ENCODE data around the gene ADGB.

GRCh38 chr6:146550911-146551310 is 47.9 kb upstream of the ADGB start:
- TF ChIP-seq EGR1 (IDR thresholded peaks at IDR 0.05; ENCODE audit: low read depth) = no peak
- no peak for TF ChIP-seq SIN3A (IDR thresholded peaks at IDR 0.05; ENCODE audit: low read depth)
- no peak for TF ChIP-seq CTCF (IDR thresholded peaks at IDR 0.05 in 2 of 3, conservative IDR thresholded peaks at IDR 0.05 in 1 of 3; ENCODE audit: borderline replicate concordance in 1 of 3, insufficient read depth in 1 of 3, low read depth in 2 of 3, low read length in 2 of 3)
- no peak for TF ChIP-seq POLR2A (IDR thresholded peaks at IDR 0.05; ENCODE audit: borderline replicate concordance, extremely low read depth, insufficient read depth, insufficient read length)
- TF ChIP-seq RAD21 (IDR thresholded peaks at IDR 0.05; ENCODE audit: low read depth) = no peak
- no peak for TF ChIP-seq MAX (IDR thresholded peaks at IDR 0.05)
- no peak for TF ChIP-seq YY1 (IDR thresholded peaks at IDR 0.05; ENCODE audit: extremely low read depth, insufficient replicate concordance, low read depth, low read length)
- no peak for TF ChIP-seq EZH2phosphoT487 (IDR thresholded peaks at IDR 0.05; ENCODE audit: borderline replicate concordance)
- no peak for TF ChIP-seq EZH2 (IDR thresholded peaks at IDR 0.05)
- no peak for TF ChIP-seq JUND (IDR thresholded peaks at IDR 0.05)
- TF ChIP-seq ZNF274 (IDR thresholded peaks at IDR 0.05; ENCODE audit: low read depth, low read length) = no peak
- no peak for TF ChIP-seq POLR2AphosphoS5 (IDR thresholded peaks at IDR 0.05; ENCODE audit: low read depth, low read length)

Data from HCT116 (cell line).